WTC11 (cell line): ENCODE results near the gene CD79A. TPM values are rescaled to one million over a fixed set of nuclear protein-coding genes. Genes with fewer than 3 reads are reported as not detected.

Source experiments
- ATF1 ChIP-seq: sonication (generic); formaldehyde crosslinking; IDR thresholded peaks from 2 replicates; pipeline ENCODE4 v1.8.1; 2023; ENCODE audit warnings: mild to moderate bottlenecking, moderate library complexity, missing genetic modification reagents
- ATF6 ChIP-seq: sonication (generic); formaldehyde crosslinking; IDR thresholded peaks from 2 replicates; pipeline ENCODE4 v1.8.1; 2023; ENCODE audit warnings: mild to moderate bottlenecking, missing genetic modification reagents
- CBFB ChIP-seq: sonication (generic); formaldehyde crosslinking; IDR thresholded peaks from 2 replicates; pipeline ENCODE4 v1.8.1; 2022; ENCODE audit warnings: mild to moderate bottlenecking, low read depth, missing genetic modification reagents
- ELF4 ChIP-seq: sonication (generic); formaldehyde crosslinking; IDR thresholded peaks from 2 replicates; pipeline ENCODE4 v1.8.1; 2022; ENCODE audit warnings: low read depth, mild to moderate bottlenecking, moderate library complexity, missing genetic modification reagents
- ESRRA ChIP-seq: sonication (generic); formaldehyde crosslinking; IDR thresholded peaks from 2 replicates; pipeline ENCODE4 v1.8.1; 2022; ENCODE audit warnings: mild to moderate bottlenecking, missing genetic modification reagents, borderline replicate concordance
- ETV6 ChIP-seq: sonication (generic); formaldehyde crosslinking; IDR thresholded peaks from 2 replicates; pipeline ENCODE4 v1.8.1; 2022; ENCODE audit warnings: mild to moderate bottlenecking, missing genetic modification reagents
- IRF1 ChIP-seq: sonication (generic); formaldehyde crosslinking; IDR thresholded peaks from 2 replicates; pipeline ENCODE4 v1.8.0; 2023; ENCODE audit warnings: missing genetic modification reagents
- MXD4 ChIP-seq: fragments of 250-450 bp; sonication (Bioruptor Pico); IDR thresholded peaks from 2 replicates; pipeline ENCODE4 v1.8.0; 2021; ENCODE audit warnings: mild to moderate bottlenecking, moderate library complexity, borderline replicate concordance
- MYBL2 ChIP-seq: sonication (generic); formaldehyde crosslinking; IDR thresholded peaks from 2 replicates; pipeline ENCODE4 v1.8.1; 2023; ENCODE audit warnings: mild to moderate bottlenecking, moderate library complexity, missing genetic modification reagents
- RELA ChIP-seq: sonication (generic); formaldehyde crosslinking; IDR thresholded peaks from 2 replicates; pipeline ENCODE4 v1.8.1; 2022; ENCODE audit warnings: missing genetic modification reagents, mild to moderate bottlenecking, borderline replicate concordance
- SP1 ChIP-seq: sonication (generic); formaldehyde crosslinking; conservative IDR thresholded peaks from 2 replicates; pipeline ENCODE4 v1.8.1; 2022; ENCODE audit warnings: missing genetic modification reagents
- STAT6 ChIP-seq: sonication (generic); formaldehyde crosslinking; conservative IDR thresholded peaks from 2 replicates; pipeline ENCODE4 v1.8.1; 2023; ENCODE audit warnings: mild to moderate bottlenecking, low read depth, missing genetic modification reagents, moderate library complexity
- ZNF138 ChIP-seq: sonication (generic); formaldehyde crosslinking; conservative IDR thresholded peaks from 2 replicates; pipeline ENCODE4 v1.8.1; 2022; ENCODE audit warnings: mild to moderate bottlenecking, moderate library complexity, missing genetic modification reagents
- ZNF219 ChIP-seq: sonication (generic); formaldehyde crosslinking; IDR thresholded peaks from 2 replicates; pipeline ENCODE4 v1.8.0; 2023; ENCODE audit warnings: missing genetic modification reagents, mild to moderate bottlenecking, borderline replicate concordance
- ZNF416 ChIP-seq: fragments of 250-450 bp; sonication (Bioruptor Pico); IDR thresholded peaks from 2 replicates; pipeline ENCODE4 v1.9.0; 2021; ENCODE audit warnings: mild to moderate bottlenecking, inconsistent platforms
- total RNA-seq: library from RNA; stranded (reverse); gene quantifications from 3 replicates; pipeline ENCODE4 v1.2.3, GENCODE V29; 2021
- TF ChIP-seq, protein P1 (sequence below): sonication (generic); formaldehyde crosslinking; conservative IDR thresholded peaks from 2 replicates; pipeline ENCODE4 v1.8.1; 2022; ENCODE audit warnings: mild to moderate bottlenecking, missing genetic modification reagents
- TF ChIP-seq, protein P2 (sequence below): sonication (generic); formaldehyde crosslinking; IDR thresholded peaks from 2 replicates; pipeline ENCODE4 v1.8.1; 2022; ENCODE audit warnings: low read depth, mild to moderate bottlenecking, moderate library complexity, missing genetic modification reagents, borderline replicate concordance
- TF ChIP-seq, protein P3 (sequence below): sonication (generic); formaldehyde crosslinking; IDR thresholded peaks from 2 replicates; pipeline ENCODE4 v1.8.1; 2022; ENCODE audit warnings: low read depth, missing genetic modification reagents, borderline replicate concordance
- TF ChIP-seq, protein P4 (sequence below): sonication (generic); formaldehyde crosslinking; IDR thresholded peaks from 2 replicates; pipeline ENCODE4 v1.8.1; 2023; ENCODE audit warnings: mild to moderate bottlenecking, missing genetic modification reagents, moderate library complexity
- TF ChIP-seq, protein P5 (sequence below): sonication (generic); formaldehyde crosslinking; IDR thresholded peaks from 2 replicates; pipeline ENCODE4 v1.8.1; 2023; ENCODE audit warnings: mild to moderate bottlenecking, missing genetic modification reagents, borderline replicate concordance

Gene CD79A
- total RNA-seq, 1 experiment from 2014 or later: 0.42 TPM

DNA sequence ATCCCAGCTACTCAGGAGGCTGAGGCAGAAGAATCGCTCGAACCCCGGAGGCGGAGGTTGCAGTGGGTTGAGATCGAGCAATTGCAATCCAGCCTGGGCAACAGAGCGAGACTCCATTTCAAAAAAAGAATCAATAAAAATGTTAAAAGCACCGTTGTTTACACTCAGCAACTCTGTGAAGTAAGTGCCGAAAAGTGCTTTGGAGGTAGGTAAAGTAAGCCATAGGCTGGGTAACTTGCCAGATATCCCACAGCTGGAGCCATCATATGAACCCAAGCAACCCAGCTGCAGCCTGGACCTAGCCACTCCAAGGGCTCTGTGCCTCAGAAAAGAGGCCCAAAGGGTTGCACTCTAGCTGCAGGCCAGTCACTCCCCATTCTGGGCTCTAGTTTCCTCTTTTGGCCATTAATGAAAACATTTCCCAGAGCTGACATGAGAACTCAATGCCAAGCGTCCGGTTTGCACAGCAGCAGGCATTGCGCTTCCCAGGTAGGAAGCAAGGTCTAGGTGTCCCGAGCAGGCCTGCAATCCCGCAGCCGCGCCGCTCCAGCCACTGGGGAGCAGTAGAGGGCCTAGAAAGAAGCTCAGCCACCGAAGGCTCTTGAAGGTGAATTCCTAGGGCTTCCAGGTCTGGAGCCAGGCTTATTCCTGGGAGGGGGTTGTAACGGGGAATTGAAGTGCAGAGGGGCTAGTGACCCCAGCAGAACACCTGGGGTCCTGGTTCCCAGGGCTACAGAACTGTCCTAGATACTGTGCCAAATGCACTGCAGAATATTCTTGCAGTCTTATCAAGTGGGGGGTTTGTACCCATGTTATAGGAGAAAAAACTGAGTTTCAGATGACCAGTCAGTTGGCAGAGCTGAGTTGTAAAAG lies 4.1 kb upstream of the CD79A start (continued):
- TF ChIP-seq, protein P1, sequence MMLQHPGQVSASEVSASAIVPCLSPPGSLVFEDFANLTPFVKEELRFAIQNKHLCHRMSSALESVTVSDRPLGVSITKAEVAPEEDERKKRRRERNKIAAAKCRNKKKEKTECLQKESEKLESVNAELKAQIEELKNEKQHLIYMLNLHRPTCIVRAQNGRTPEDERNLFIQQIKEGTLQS: no peak
- TF ChIP-seq MXD4 (CRISPR knock-in tag) (no peak), STAT6 (CRISPR knock-in tag) (no peak), MYBL2 (CRISPR knock-in tag) (no peak), CBFB (CRISPR knock-in tag) (no peak), RELA (CRISPR knock-in tag) (no peak), IRF1 (CRISPR knock-in tag) (no peak), ZNF219 (CRISPR knock-in tag) (no peak), SP1 (CRISPR knock-in tag) (no peak), ZNF416 (CRISPR knock-in tag) (peak; percentile 39), ELF4 (CRISPR knock-in tag) (no peak), ATF6 (CRISPR knock-in tag) (no peak), ATF1 (CRISPR knock-in tag) (0 out of 2 replicates have a peak, but pooled peaks have one; percentile 10), ETV6 (no peak; the same call in 1 of the 2 replicates), ESRRA (CRISPR knock-in tag) (no peak), ZNF138 (CRISPR knock-in tag) (no peak)
- TF ChIP-seq, protein P2, sequence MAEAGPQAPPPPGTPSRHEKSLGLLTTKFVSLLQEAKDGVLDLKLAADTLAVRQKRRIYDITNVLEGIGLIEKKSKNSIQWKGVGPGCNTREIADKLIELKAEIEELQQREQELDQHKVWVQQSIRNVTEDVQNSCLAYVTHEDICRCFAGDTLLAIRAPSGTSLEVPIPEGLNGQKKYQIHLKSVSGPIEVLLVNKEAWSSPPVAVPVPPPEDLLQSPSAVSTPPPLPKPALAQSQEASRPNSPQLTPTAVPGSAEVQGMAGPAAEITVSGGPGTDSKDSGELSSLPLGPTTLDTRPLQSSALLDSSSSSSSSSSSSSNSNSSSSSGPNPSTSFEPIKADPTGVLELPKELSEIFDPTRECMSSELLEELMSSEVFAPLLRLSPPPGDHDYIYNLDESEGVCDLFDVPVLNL (CRISPR knock-in tag): no peak
- TF ChIP-seq, protein P3, sequence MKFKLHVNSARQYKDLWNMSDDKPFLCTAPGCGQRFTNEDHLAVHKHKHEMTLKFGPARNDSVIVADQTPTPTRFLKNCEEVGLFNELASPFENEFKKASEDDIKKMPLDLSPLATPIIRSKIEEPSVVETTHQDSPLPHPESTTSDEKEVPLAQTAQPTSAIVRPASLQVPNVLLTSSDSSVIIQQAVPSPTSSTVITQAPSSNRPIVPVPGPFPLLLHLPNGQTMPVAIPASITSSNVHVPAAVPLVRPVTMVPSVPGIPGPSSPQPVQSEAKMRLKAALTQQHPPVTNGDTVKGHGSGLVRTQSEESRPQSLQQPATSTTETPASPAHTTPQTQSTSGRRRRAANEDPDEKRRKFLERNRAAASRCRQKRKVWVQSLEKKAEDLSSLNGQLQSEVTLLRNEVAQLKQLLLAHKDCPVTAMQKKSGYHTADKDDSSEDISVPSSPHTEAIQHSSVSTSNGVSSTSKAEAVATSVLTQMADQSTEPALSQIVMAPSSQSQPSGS: no peak
- TF ChIP-seq, protein P4, sequence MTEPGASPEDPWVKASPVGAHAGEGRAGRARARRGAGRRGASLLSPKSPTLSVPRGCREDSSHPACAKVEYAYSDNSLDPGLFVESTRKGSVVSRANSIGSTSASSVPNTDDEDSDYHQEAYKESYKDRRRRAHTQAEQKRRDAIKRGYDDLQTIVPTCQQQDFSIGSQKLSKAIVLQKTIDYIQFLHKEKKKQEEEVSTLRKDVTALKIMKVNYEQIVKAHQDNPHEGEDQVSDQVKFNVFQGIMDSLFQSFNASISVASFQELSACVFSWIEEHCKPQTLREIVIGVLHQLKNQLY (CRISPR knock-in tag): no peak
- TF ChIP-seq, protein P5, sequence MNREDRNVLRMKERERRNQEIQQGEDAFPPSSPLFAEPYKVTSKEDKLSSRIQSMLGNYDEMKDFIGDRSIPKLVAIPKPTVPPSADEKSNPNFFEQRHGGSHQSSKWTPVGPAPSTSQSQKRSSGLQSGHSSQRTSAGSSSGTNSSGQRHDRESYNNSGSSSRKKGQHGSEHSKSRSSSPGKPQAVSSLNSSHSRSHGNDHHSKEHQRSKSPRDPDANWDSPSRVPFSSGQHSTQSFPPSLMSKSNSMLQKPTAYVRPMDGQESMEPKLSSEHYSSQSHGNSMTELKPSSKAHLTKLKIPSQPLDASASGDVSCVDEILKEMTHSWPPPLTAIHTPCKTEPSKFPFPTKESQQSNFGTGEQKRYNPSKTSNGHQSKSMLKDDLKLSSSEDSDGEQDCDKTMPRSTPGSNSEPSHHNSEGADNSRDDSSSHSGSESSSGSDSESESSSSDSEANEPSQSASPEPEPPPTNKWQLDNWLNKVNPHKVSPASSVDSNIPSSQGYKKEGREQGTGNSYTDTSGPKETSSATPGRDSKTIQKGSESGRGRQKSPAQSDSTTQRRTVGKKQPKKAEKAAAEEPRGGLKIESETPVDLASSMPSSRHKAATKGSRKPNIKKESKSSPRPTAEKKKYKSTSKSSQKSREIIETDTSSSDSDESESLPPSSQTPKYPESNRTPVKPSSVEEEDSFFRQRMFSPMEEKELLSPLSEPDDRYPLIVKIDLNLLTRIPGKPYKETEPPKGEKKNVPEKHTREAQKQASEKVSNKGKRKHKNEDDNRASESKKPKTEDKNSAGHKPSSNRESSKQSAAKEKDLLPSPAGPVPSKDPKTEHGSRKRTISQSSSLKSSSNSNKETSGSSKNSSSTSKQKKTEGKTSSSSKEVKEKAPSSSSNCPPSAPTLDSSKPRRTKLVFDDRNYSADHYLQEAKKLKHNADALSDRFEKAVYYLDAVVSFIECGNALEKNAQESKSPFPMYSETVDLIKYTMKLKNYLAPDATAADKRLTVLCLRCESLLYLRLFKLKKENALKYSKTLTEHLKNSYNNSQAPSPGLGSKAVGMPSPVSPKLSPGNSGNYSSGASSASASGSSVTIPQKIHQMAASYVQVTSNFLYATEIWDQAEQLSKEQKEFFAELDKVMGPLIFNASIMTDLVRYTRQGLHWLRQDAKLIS (CRISPR knock-in tag): no peak
